Neural crest cell (in vitro differentiated cells): Measurements from ENCODE around the gene ELOVL6. TPM values are rescaled to one million over a fixed set of nuclear protein-coding genes. Genes with fewer than 3 reads are reported as not detected.

Experiments used
- DNase-seq: peaks from one replicate; pipeline ENCODE4 v3.0.0; 2021; ENCODE audit warnings: low read depth, mixed read lengths, low spot score
- H3K27ac Mint-ChIP-seq: one replicate; pipeline ENCODE4 v1.8.0; 2021; ENCODE audit warnings: mild to moderate bottlenecking, mixed read lengths; ENCODE audit not compliant: unreplicated experiment
- H3K27me3 Mint-ChIP-seq: 2 replicates; pipeline ENCODE4 v1.8.0; 2021; ENCODE audit warnings: low read depth, mild to moderate bottlenecking, mixed read lengths
- H3K36me3 Mint-ChIP-seq: 2 replicates; pipeline ENCODE4 v1.8.0; 2021; ENCODE audit warnings: low read depth, mild to moderate bottlenecking, mixed read lengths
- H3K4me1 Mint-ChIP-seq: 2 replicates; pipeline ENCODE4 v1.8.0; 2021; ENCODE audit warnings: mixed read lengths
- H3K4me3 Mint-ChIP-seq: one replicate; pipeline ENCODE4 v1.8.0; 2021; ENCODE audit warnings: mild to moderate bottlenecking, mixed read lengths
- H3K9me3 Mint-ChIP-seq: 2 replicates; pipeline ENCODE4 v1.8.0; 2021; ENCODE audit warnings: mixed read lengths
- CTCF ChIP-seq: fragments of 200-600 bp; sonication (generic); conservative IDR thresholded peaks from 2 replicates; pipeline ENCODE4 v1.5.0; 2021; ENCODE audit warnings: antibody characterized with exemption, mild to moderate bottlenecking
- total RNA-seq: library from RNA; stranded (reverse); gene quantifications from 2 replicates; pipeline ENCODE4 v1.2.1, GENCODE V29; 2021

Gene ELOVL6
- total RNA-seq, 1 donor from 2014 or later, result 105 TPM

- no peak for DNase-seq
- no peak for TF ChIP-seq CTCF
- Mint-ChIP-seq H3K36me3 (peaks cover 3% of the 10 kb centered on the region), H3K4me1 (peaks cover 19% of the 10 kb centered on the region), H3K4me3 (no peak overlapping the region), H3K27ac (no peak overlapping the region), H3K9me3 (no peaks in the 10 kb centered on the region), H3K27me3 (no peaks in the 10 kb centered on the region)
Measured at GRCh38 chr4:110109455-110109854, 89.0 kb downstream of the ELOVL6 start.

GRCh38 chr4:110108960-110109359 lies 89.5 kb downstream of the ELOVL6 start:
- DNase-seq, result no peak
- H3K36me3 Mint-ChIP-seq, result peaks cover 3% of the 10 kb centered on the region
- H3K27ac Mint-ChIP-seq, result no peak overlapping the region
- no peaks in the 10 kb centered on the region for H3K9me3 Mint-ChIP-seq
- H3K4me1 Mint-ChIP-seq, result peaks cover 19% of the 10 kb centered on the region
- H3K27me3 Mint-ChIP-seq, result no peaks in the 10 kb centered on the region
- no peak overlapping the region for H3K4me3 Mint-ChIP-seq
- TF ChIP-seq CTCF, result no peak

GRCh38 chr4:110108422-110108821 lies 90.0 kb downstream of the ELOVL6 start:
- no peaks in the 10 kb centered on the region for H3K27me3 Mint-ChIP-seq
- no peak for DNase-seq
- H3K9me3 Mint-ChIP-seq, result no peaks in the 10 kb centered on the region
- TF ChIP-seq CTCF, result no peak
- H3K4me1 Mint-ChIP-seq, result peaks cover 19% of the 10 kb centered on the region
- H3K27ac Mint-ChIP-seq, result no peak overlapping the region
- peaks cover 3% of the 10 kb centered on the region for H3K36me3 Mint-ChIP-seq
- no peak overlapping the region for H3K4me3 Mint-ChIP-seq

GRCh38 chr4:110107866-110108265 lies 90.5 kb downstream of the ELOVL6 start:
- Mint-ChIP-seq H3K4me1 (peaks cover 19% of the 10 kb centered on the region), H3K4me3 (no peak overlapping the region), H3K27me3 (no peaks in the 10 kb centered on the region), H3K9me3 (no peaks in the 10 kb centered on the region), H3K27ac (no peak overlapping the region), H3K36me3 (peaks cover 3% of the 10 kb centered on the region)
- no peak for TF ChIP-seq CTCF
- no peak for DNase-seq

GRCh38 chr4:110106931-110107296 lies 91.5 kb downstream of the ELOVL6 start:
- Mint-ChIP-seq H3K27ac (no peak overlapping the region), H3K36me3 (peaks cover 6% of the 10 kb centered on the region), H3K4me3 (no peak overlapping the region), H3K9me3 (no peaks in the 10 kb centered on the region), H3K4me1 (peaks cover 16% of the 10 kb centered on the region), H3K27me3 (no peaks in the 10 kb centered on the region)
- DNase-seq, result no peak
- TF ChIP-seq CTCF, result no peak

GRCh38 chr4:110104661-110105060 lies 93.8 kb downstream of the ELOVL6 start:
- Mint-ChIP-seq H3K4me3 (no peak overlapping the region), H3K27me3 (no peaks in the 10 kb centered on the region), H3K9me3 (no peaks in the 10 kb centered on the region), H3K27ac (no peak overlapping the region), H3K4me1 (peaks cover 9% of the 10 kb centered on the region), H3K36me3 (peaks cover 6% of the 10 kb centered on the region)
- no peak for TF ChIP-seq CTCF
- DNase-seq, result no peak
